Adrenal gland (tissue), 12 donors: Measurements from ENCODE around the gene TLL1. TPM values are rescaled to one million over a fixed set of nuclear protein-coding genes. Genes with fewer than 3 reads are reported as not detected.

Experiments
- DNase-seq, 7 donors: peaks; one replicate each; pipeline ENCODE4 v3.0.0-alpha.2; 2019 to 2020
- H3K27ac ChIP-seq, 5 donors: fragments of 200-600 bp; sonication (generic) in 4 of 5; 1 replicate in 3 of 5; 2 replicates in 2 of 5; pipeline versions ENCODE4 v1.5.1 to v1.8.0; 2016 to 2020; ENCODE audit warnings: mild to moderate bottlenecking in 1 of 5
- H3K27me3 ChIP-seq: fragments of 200-600 bp; 2 replicates; pipeline ENCODE4 v1.8.0; 2021
- H3K36me3 ChIP-seq, 2 donors: fragments of 200-600 bp; replicated peaks in 1 of 2; 1 replicate in 1 of 2; 2 replicates in 1 of 2; pipeline versions ENCODE4 v1.5.1 to v1.8.0; 2018 to 2022
- H3K4me1 ChIP-seq, 2 donors: fragments of 200-600 bp; replicated peaks in 1 of 2; 1 replicate in 1 of 2; 2 replicates in 1 of 2; pipeline versions ENCODE4 v1.5.1 to v1.8.0; 2018 to 2021
- H3K4me3 ChIP-seq, 4 donors: fragments of 200-600 bp; sonication (generic) in 3 of 4; one replicate each; pipeline ENCODE4 v1.5.1; 2016 to 2018
- H3K9me3 ChIP-seq, 3 donors: fragments of 200-600 bp; sonication (generic) in 1 of 3; replicated peaks in 1 of 3; 1 replicate in 2 of 3; 2 replicates in 1 of 3; pipeline versions ENCODE4 v1.5.1 to v1.8.0; 2016 to 2021
- CTCF ChIP-seq, 6 experiments: fragments of 450-650 bp in 4 of 6; fragments of 200-600 bp in 2 of 6; sonication (generic) in 1 of 6; IDR thresholded peaks; 1 replicate in 5 of 6; 2 replicates in 1 of 6; pipeline versions ENCODE4 v1.5.1 to v1.8.0; 2016 to 2021; ENCODE audit warnings: antibody characterized with exemption in 6 of 6, mild to moderate bottlenecking in 2 of 6, moderate library complexity in 1 of 6
- POLR2A ChIP-seq, 2 donors: fragments of 450-650 bp; IDR thresholded peaks; one replicate each; pipeline ENCODE4 v1.6.1; 2017; ENCODE audit warnings: antibody characterized with exemption in 2 of 2, mild to moderate bottlenecking in 2 of 2, moderate library complexity in 1 of 2
- WGBS, 4 donors: extraction: QIAGEN DNeasy Blood & Tissue Kit in 2 of 4; methylation state at CpG; one replicate each; pipeline versions ENCODE4 v1.1.5 to v1.1.7; 2013 to 2017; 5-methylcytosine and 5-hydroxymethylcytosine counted together
- intact Hi-C, 2 donors: fragments of 100-400 bp; cut with DNase I; formaldehyde crosslinking; loops; one replicate each; pipeline versions ENCODE4 v1.14.1 to v1.15.0; 2022 to 2023
- polyA plus RNA-seq, 3 donors: library from polyadenylated mRNA; stranded (reverse); fragments of 200-250 nt in 2 of 3; fragments of 350-450 nt in 1 of 3; fragmentation: Illumina TruSeq in 1 of 3; extraction: RNeasy Lipid Tissue Mini Kit (QIAGEN cat#74804) in 1 of 3; gene quantifications; one replicate each; pipeline ENCODE4 v1.2.3, GENCODE V29; 2013 to 2014
- total RNA-seq, 9 donors: library from RNA; depleted of rRNA in 4 of 9; stranded (reverse); fragments of >200 nt in 4 of 9; fragments of 120-200 nt in 1 of 9; fragmentation: NEBNext Ultra II Directional in 1 of 9; extraction: Animal tissue kit (Norgen Biotek cat#: 25700) in 1 of 9; gene quantifications; one replicate each; pipeline versions ENCODE4 v1.1.0 to v1.2.4, GENCODE V29; 2013 to 2023
- donor health status: healthy with polysubstance abuse.
- donor health status: Bipolar disorder and iron deficiency.
- donor health status: DM: yes; HTN: yes; CAD: no.
- donor health status: DM: no; HTN: no; CAD: no.
- donor health status: DM: no; HTN: no; CAD: no.
- donor health status: DM: yes; HTN: yes; CAD: no.

TLL1 gene
- total and polyA plus RNA-seq, 12 donors = 1.00 to 12.7 (median 2.1) TPM

GRCh38 chr4:165844161-165844560 is 28.9 kb upstream of the TLL1 start:
- intact Hi-C loops = no loop called here
- Histone ChIP-seq H3K27ac (no peak overlapping the region), H3K36me3 (no peaks in the 10 kb centered on the region), H3K9me3 (no peaks in the 10 kb centered on the region), H3K27me3 (no peaks in the 10 kb centered on the region), H3K4me1 (no peaks in the 10 kb centered on the region), H3K4me3 (no peak overlapping the region)
- peak in 1 of 7 donors; percentile 2 for DNase-seq
- 50 to 66% (median 59%) methylated on average over 7 of the region's 7 CpGs for WGBS, 4 donors
- TF ChIP-seq CTCF (IDR thresholded peaks at IDR 0.05) (no peak), POLR2A (IDR thresholded peaks at IDR 0.05) (no peak)

DNA sequence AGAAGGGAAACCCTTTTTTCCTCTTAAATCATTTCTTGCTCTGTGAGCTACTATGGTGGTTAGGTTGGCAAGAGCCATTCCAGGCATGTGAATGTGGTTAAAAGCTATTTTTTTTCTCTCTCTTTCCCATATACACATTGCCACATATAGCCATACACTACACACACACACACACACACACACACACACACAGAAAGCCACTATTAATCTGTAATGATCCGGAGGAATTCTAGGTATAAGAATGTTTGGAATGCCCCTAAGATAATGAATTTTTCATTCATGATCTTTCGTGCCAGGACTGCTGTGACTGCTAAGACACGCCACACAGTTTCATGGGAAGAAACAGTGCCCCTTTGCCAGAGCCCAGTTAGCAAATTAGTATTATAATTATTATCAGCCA is 21.8 kb upstream of the TLL1 start:
- H3K27me3 ChIP-seq = no peaks in the 10 kb centered on the region
- H3K9me3 ChIP-seq = no peaks in the 10 kb centered on the region
- DNase-seq = no peak
- intact Hi-C loops = no loop called here
- no peak overlapping the region for H3K27ac ChIP-seq
- no peak for TF ChIP-seq POLR2A (IDR thresholded peaks at IDR 0.05)
- TF ChIP-seq CTCF (IDR thresholded peaks at IDR 0.05) = no peak
- H3K4me3 ChIP-seq = no peak overlapping the region
- H3K36me3 ChIP-seq = no peaks in the 10 kb centered on the region
- WGBS, 4 donors = 57 to 69% (median 61%) methylated on average over 3 of the region's 3 CpGs
- no peaks in the 10 kb centered on the region for H3K4me1 ChIP-seq

DNA sequence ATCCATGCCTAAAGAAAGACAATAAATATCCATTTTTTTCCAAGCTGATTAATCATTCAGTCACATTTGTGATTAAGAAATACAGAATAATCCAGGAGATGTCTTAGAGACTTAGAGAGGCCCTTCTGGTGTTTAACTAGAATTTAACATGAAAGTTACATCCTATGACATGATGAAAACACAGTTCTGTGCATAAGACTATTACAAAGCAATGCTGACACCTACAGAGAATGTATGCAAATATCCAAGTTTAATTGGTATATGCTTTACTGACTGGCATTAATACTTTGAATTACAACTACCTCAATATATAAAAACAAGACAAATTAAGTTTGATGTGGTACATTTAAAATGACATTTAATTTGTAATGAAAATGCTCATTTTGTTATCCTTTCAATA is 17.8 kb upstream of the TLL1 start:
- TF ChIP-seq POLR2A (IDR thresholded peaks at IDR 0.05) = no peak
- no peak for TF ChIP-seq CTCF (IDR thresholded peaks at IDR 0.05)
- no peaks in the 10 kb centered on the region for H3K4me1 ChIP-seq
- no peaks in the 10 kb centered on the region for H3K9me3 ChIP-seq
- intact Hi-C loops = no loop called here
- H3K27ac ChIP-seq = no peak overlapping the region
- no peak overlapping the region for H3K4me3 ChIP-seq
- no peaks in the 10 kb centered on the region for H3K27me3 ChIP-seq
- DNase-seq = no peak
- H3K36me3 ChIP-seq = no peaks in the 10 kb centered on the region

DNA sequence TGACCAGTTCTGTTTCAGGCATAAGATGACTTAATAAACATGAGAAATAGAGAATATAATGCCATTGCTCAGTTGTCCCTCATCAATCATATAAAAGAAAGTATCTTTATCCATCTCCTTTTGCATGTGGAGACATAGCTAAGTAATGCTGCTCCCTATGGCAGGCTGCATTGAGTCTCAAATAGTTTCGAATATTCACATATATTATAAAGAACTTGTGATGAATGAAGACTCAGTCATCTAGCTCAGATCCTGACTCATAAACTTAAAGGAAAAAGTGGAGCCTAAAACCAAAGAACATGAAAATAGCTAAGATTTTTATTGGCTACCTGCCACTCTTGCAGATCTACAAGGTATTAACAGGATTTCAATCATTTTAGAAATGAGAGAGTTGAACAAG is 11.7 kb upstream of the TLL1 start:
- intact Hi-C loops = no loop called here
- Histone ChIP-seq H3K4me1 (no peaks in the 10 kb centered on the region), H3K27me3 (no peaks in the 10 kb centered on the region), H3K27ac (no peak overlapping the region), H3K4me3 (no peak overlapping the region), H3K36me3 (no peaks in the 10 kb centered on the region), H3K9me3 (no peaks in the 10 kb centered on the region)
- no peak for DNase-seq
- TF ChIP-seq CTCF (IDR thresholded peaks at IDR 0.05) (no peak), POLR2A (IDR thresholded peaks at IDR 0.05) (no peak)
- 60 to 79% (median 63%) methylated on average over 1 of the region's 1 CpG for WGBS, 4 donors
